Fibroblast of the aortic adventitia (primary cell): Measurements from ENCODE around the gene AGAP9. TPM values are rescaled to one million over a fixed set of nuclear protein-coding genes. Genes with fewer than 3 reads are reported as not detected.

ENCODE experiments used
- DNase-seq: peaks from one replicate; pipeline ENCODE4 v3.0.0-alpha.2; 2010; ENCODE audit warnings: low read depth
- H3K4me3 ChIP-seq: 2 replicates; pipeline ENCODE4 v1.5.1; 2011; ENCODE audit warnings: low read depth, mild to moderate bottlenecking, control low read depth, low read length, moderate library complexity
- CTCF ChIP-seq: IDR thresholded peaks from 2 replicates; pipeline ENCODE4 v1.5.1; 2011; ENCODE audit warnings: mild to moderate bottlenecking, low read length, control low read depth, inconsistent platforms; ENCODE audit not compliant: insufficient read depth
- small RNA-seq: library from RNA; depleted of rRNA; stranded (forward); fragments of <200 nt; gene quantifications from one replicate; pipeline ENCODE3, GENCODE V24; 2012
- total RNA-seq: library from RNA; depleted of rRNA; stranded (reverse); fragments of >200 nt; gene quantifications from 2 replicates; pipeline ENCODE4 v1.2.3, GENCODE V29; 2012; ENCODE audit warnings: low replicate concordance

The AGAP9 gene
- total RNA-seq, 1 donor: 4.2 TPM

- no peak overlapping the region for H3K4me3 ChIP-seq
- no peak for DNase-seq
- no peak for TF ChIP-seq CTCF
These were observed 71.4 kb downstream of the AGAP9 start for GRCh38 chr10:47451998-47452494.

Small RNA genes lying within 50 kb of the gene (small RNA-seq; reads per million reads assigned to genes)
- gene AL591684.3 (not detected), gene RNA5SP312 (not detected)

Other genes with a start within 250 kb of the AGAP9 start
- gene GDF10, start 223.4 kb downstream of the AGAP9 start, total RNA-seq: 11.1 TPM in 1 of 2 replicates, not detected in the other
- gene GDF2, start 201.2 kb downstream of the AGAP9 start, total RNA-seq: not detected in 2 replicates
- not detected in 2 replicates for gene RBP3, start 175.3 kb downstream of the AGAP9 start, total RNA-seq
- 0.18 and 0.41 TPM in 2 replicates for gene ZNF488, start 139.3 kb downstream of the AGAP9 start, total RNA-seq
- 0.18 and 1.5 TPM in 2 replicates for gene ANXA8, start 39.5 kb downstream of the AGAP9 start, total RNA-seq
- gene FAM25G, start 31.9 kb downstream of the AGAP9 start, total RNA-seq: not detected in 2 replicates
- gene SYT15B, start 240.0 kb upstream of the AGAP9 start, total RNA-seq: 0.16 TPM in 1 of 2 replicates, not detected in the other